ENCODE measurements around the gene CDC5L.
"Not testable (repeated sequence)": the region's sequence is repeated elsewhere in the genome, so short reads cannot be mapped to it uniquely, and the experiment has no call there.

The CDC5L gene

DNA sequence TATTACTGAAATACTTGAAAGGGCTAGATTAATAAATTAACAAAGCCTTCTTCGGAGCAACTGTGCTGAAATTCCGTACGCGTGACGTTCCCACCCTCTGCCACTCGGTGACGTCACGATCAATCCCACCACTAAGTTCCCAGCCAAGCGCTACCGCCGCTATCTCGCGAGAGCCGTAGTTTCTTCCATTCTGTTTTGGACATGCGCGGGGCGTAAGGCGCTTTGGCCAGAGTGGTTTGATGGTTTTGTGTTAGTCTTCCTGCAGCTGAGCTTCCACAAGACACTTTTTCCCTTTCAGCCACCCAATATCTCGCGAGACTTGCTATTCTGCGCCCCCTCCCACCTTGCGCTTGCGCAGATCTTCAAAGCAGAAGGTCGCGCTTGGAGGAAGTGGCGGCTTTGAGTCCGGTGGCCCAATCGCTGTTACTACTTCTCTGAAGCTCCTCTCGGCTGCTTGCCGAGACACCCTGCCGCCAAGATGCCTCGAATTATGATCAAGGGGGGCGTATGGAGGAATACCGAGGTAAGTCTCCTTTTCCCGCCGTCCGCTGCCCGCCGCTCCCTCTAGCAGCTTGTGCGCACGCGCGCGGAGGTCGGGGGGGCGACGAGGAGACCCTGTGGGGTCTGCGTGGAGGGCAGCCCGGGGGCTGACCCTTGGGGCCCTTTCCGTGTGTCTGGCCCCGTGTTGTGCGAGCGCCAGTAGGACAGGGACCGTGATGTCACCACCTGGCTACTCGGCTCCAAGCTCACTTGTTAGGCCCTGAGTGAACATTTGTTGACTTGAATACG lies at the start of gene CDC5L:
Gene CDC5L (plus strand): TSS at position 361 of the 789 bp plus-strand sequence. CDS start 118 bp downstream, at position 479.
- DNase-seq = peak; percentile 96

- DNase-seq = peak; percentile 78
These were observed 49.0 kb upstream of the CDC5L start for GRCh38 chr6:44338228-44339122.

DNA sequence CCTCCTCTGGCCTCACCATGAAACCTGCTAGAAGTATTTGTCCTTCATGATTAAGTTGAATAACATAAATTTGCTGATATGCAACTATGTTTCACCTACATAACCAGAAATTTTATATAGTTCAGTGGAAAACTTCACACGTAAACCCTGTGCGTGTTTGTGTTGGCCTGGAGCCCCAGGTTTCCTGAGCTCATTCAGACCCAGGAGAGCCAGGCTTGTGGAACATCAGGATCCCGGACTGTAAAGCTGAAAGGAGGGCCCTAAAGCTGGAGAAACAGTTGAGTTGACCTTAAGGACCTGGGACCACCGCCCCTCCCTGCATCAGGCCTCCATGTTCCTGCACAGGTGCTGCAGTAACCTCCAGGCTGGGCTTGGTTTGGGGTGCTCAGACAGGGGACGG lies 48.2 kb upstream of the CDC5L start:
- DNase-seq = no peak

GRCh38 chr6:44339763-44340625 lies 47.5 kb upstream of the CDC5L start:
- DNase-seq = no peak

- no peak for DNase-seq
These were observed 46.2 kb upstream of the CDC5L start for GRCh38 chr6:44341095-44341890.

- DNase-seq = no peak
These were observed 45.5 kb upstream of the CDC5L start for GRCh38 chr6:44342052-44342451.

- DNase-seq = peak; percentile 51
These were observed 45.0 kb upstream of the CDC5L start, which contains the start of gene SPATS1 for GRCh38 chr6:44342489-44342888. Gene SPATS1, plus strand, starts transcription at chr6:44342650. Its CDS starts 446 bp downstream, at chr6:44343096.

DNA sequence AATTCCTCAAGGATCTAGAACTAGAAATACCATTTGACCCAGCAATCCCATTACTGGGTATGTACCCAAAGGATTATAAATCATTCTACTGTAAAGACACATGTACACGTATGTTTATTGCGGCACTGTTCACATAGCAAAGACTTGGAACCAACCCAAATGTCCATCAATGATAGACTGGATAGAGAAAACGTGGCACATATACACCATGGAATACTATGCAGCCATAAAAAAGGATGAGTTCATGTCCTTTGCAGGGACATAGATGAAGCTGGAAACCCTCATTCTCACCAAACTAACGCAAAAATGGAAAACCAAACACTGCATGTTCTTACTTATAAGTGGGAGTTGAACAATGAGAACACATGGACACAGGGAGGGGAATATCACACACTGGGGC lies 40.7 kb upstream of the CDC5L start:
- not testable (repeated sequence) for DNase-seq

DNA sequence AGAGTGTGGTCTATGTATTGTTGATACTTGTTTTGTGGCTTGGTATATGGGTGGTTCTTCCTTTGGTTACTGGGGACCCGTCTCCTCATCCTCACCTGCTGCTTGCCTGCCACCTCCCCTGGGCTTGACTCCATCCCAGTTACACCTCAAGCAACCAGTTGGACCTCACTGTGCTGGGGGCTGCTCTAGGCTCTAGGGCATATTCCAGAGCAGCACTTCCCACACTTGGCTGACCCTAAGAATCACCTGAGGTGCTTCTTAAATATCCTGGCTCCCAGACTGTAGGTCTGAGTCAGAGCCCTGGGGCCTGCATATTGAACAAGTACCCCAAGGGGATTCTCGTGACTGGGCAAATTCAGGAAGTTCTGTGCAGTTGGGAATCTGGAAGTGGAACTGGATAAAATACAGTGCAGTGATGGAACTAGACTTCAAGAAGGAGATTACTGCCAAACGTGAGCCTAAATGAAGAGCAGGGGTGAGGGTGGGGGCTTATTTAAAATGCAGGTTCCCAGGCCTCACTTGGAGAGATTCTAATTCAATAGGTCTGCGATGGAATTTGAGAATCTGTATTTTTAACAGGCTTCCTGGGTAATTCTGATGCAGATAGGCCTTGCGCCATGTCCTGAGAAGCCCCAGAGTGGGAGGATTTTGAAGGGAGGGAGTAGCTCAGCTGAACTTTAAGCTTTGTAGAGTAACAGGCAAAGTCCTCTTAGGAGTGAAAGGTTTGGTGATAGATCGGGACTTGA lies 37.4 kb upstream of the CDC5L start:
- no peak for DNase-seq

GRCh38 chr6:44350650-44350994 lies 36.9 kb upstream of the CDC5L start:
- DNase-seq = not testable (repeated sequence)

GRCh38 chr6:44352259-44352658 lies 35.2 kb upstream of the CDC5L start:
- DNase-seq = no peak

DNA sequence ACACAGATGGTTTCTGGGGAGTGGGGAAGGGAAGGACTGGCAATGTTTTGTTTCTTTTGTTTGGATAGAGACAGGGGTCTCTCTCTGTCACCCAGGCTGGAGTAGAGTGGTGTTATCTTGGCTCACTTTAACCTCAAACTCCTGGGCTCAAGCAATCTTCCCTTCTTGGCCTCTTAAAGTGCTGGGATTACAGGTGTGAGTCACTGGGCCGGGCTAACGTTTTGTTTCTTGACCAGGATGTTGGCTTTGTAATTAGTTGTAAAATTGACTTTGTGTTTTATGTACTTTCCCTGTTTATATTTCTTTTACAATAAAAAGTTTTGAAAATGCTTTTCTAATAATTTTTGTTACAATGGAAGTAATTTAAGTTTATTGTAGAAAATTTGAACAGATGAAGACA lies 34.2 kb upstream of the CDC5L start:
- no peak for DNase-seq

DNA sequence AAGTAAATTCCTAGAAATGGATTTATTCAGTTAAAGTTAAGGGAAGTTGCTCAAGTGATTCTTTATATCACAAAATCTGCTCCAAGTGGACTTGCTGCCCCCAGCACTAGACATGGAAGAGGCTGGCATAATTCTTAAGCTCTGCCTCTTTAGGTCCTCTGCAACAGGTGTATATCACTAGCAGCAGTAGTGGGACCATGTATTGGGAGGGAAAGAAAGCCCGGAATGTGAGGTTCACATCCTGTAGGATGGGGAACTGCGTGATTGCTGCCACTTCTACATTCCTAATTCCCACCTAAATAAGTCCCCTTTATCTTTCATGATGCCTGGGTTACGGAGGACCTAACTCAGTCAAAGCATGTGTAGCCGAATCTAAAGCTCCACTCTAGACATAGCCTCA lies 31.9 kb upstream of the CDC5L start:
- no peak for DNase-seq

GRCh38 chr6:44356487-44356886 lies 31.0 kb upstream of the CDC5L start:
- DNase-seq = no peak

DNA sequence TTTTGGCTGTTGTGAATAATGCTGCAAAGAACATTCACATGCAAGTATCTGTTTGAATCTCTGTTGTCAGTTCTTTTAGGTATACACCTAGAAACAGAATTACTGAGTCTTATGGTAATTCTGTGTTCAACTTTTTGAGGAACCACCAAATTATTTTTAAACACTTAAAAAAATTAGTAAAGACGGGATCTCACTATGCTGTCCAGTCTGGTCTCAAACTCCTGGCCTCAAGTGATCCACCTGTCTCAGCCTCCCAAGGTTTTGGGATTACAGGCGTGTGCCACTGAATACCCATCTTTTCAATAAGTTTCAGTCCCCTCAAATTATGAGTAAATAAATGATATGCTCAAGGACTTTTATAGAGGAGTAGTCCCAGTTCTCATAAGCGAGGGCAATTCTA lies 27.5 kb upstream of the CDC5L start:
- DNase-seq = no peak

- DNase-seq = no peak
These were observed 25.6 kb upstream of the CDC5L start for GRCh38 chr6:44361947-44362346.

DNA sequence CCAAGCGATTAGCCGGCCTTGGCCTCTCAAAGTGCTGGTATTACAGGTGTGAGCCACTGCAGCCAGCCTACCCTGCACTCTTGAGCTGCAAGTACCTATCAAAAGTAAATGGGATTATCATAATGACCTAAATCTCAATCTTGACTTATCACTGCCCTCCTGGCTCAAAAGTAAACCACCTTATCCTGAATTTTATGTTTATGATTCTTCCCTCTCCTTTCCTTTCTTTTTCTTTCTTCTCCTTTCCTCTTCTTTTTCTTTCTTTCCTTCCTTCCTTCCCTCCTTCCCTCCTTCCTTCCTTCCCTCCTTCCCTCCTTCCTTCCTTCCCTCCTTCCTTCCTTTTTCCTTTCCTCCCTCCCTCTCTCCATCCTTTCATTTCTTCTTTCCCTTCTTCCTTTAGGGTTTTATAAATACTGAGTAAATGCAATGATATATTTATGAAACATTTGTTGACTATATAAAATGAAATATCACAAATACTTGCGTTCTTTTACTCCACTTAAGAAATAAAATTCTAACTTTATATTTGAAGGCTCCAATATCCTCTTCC lies 24.1 kb upstream of the CDC5L start:
- DNase-seq = no peak

DNA sequence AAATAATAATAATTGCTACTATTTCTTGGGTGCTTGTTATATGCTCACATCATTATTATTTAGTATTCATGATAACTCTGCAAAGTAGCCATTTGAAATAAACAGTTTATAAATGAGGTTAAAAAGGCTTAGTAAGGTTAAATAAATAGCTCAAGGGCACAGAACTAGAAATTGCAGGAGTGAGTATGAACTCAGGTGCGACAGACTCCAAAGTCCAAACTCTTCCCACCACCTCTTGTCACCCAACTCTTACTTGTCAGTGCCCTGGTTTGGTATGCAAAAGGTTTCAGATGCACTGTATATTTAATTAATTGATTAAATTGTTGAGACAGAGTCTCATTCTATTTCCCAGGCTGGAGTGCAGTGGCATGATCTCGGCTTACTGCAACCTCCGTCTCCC lies 20.7 kb upstream of the CDC5L start:
- no peak for DNase-seq

- DNase-seq = no peak
These were observed 19.8 kb upstream of the CDC5L start for GRCh38 chr6:44367681-44368080.

GRCh38 chr6:44373051-44373450 lies 14.5 kb upstream of the CDC5L start:
- no peak for DNase-seq

- no peak for DNase-seq
These were observed 13.7 kb upstream of the CDC5L start for GRCh38 chr6:44373787-44374186.

All from right forelimb (tissue), 1 donor.